A673 (cell line): ENCODE data around the gene CALML4. TPM values are rescaled to one million over a fixed set of nuclear protein-coding genes. Genes with fewer than 3 reads are reported as not detected.

Experiments used
- Bru-seq: library from RNA; stranded (reverse); fragments of 400-500 nt; gene quantifications from one replicate; lab custom pipeline; 2021; lab: Mats Ljungman, UMichigan
- BruChase-seq, 2 experiments: library from RNA; stranded (reverse); fragments of 400-500 nt; gene quantifications; one replicate each; lab custom pipeline; 2021; lab: Mats Ljungman, UMichigan
- BruUV-seq: library from RNA; stranded (reverse); fragments of 400-500 nt; replicated peaks from 2 replicates; lab custom pipeline; 2021; lab: Mats Ljungman, UMichigan
- CTCF ChIA-PET: fragments of 300-600 bp; sonication (Branson Sonifier 250); formaldehyde crosslinking; loops from one replicate; lab custom pipeline; 2022; ENCODE audit warnings: antibody characterized with exemption; lab: Charles Lee
- POLR2A ChIA-PET: fragments of 300-600 bp; sonication (Branson Sonifier 250); formaldehyde crosslinking; loops from one replicate; lab custom pipeline; 2022; ENCODE audit warnings: antibody characterized with exemption; ENCODE audit not compliant: low non-redundant PET; lab: Charles Lee
- DNase-seq: peaks from one replicate; pipeline ENCODE4 v3.0.0-alpha.2; 2015; ENCODE audit warnings: low spot score
- H3K27ac ChIP-seq: fragments of 200-600 bp; sonication (generic); 2 replicates; pipeline ENCODE4 v1.5.1; 2016; ENCODE audit warnings: mixed run types, low read depth, mild to moderate bottlenecking, mixed read lengths, antibody characterized with exemption, low read length; ENCODE audit not compliant: poor library complexity, severe bottlenecking
- H3K27me3 ChIP-seq: fragments of 200-600 bp; sonication (generic); replicated peaks from 2 replicates; pipeline ENCODE4 v1.6.1; 2017; ENCODE audit warnings: mixed run types, low read depth, mild to moderate bottlenecking, mixed read lengths, antibody characterized with exemption, low read length; ENCODE audit not compliant: insufficient read depth, poor library complexity
- H3K36me3 ChIP-seq: fragments of 200-600 bp; sonication (generic); 2 replicates; pipeline ENCODE4 v1.6.1; 2016; ENCODE audit warnings: mixed run types, mild to moderate bottlenecking, mixed read lengths, antibody characterized with exemption, low read length; ENCODE audit not compliant: insufficient read depth, poor library complexity, severe bottlenecking
- H3K4me1 ChIP-seq: fragments of 200-600 bp; sonication (generic); 2 replicates; pipeline ENCODE4 v1.6.1; 2017; ENCODE audit warnings: mixed run types, mild to moderate bottlenecking, mixed read lengths, antibody characterized with exemption, low read length; ENCODE audit not compliant: insufficient read depth, poor library complexity, severe bottlenecking
- H3K4me3 ChIP-seq: fragments of 200-600 bp; sonication (generic); 2 replicates; pipeline ENCODE4 v1.5.1; 2016; ENCODE audit warnings: low read depth, mixed run types, mild to moderate bottlenecking, mixed read lengths, low read length; ENCODE audit not compliant: poor library complexity, severe bottlenecking
- H3K9me3 ChIP-seq: fragments of 200-600 bp; sonication (generic); 2 replicates; pipeline ENCODE4 v1.6.1; 2016; ENCODE audit warnings: mixed run types, low read depth, mild to moderate bottlenecking, mixed read lengths, antibody characterized with exemption, low read length; ENCODE audit not compliant: poor library complexity, severe bottlenecking
- EZH2 ChIP-seq: fragments of 200-600 bp; sonication (generic); IDR thresholded peaks from 2 replicates; pipeline ENCODE4 v1.6.1; 2017; ENCODE audit warnings: borderline replicate concordance, low read depth, mild to moderate bottlenecking, mixed read lengths, antibody characterized with exemption, low read length; ENCODE audit not compliant: poor library complexity, severe bottlenecking
- intact Hi-C: fragments of 100-400 bp; cut with micrococcal nuclease; formaldehyde crosslinking; loops from one replicate; pipeline ENCODE4 v1.10.0; 2022; ENCODE audit not compliant: unreplicated experiment
- long read RNA-seq: library from polyadenylated mRNA; stranded (forward); transcript quantifications from one replicate; pipeline ENCODE4 v2.0.0, GENCODE V29; 2022
- total RNA-seq: library from RNA; stranded (reverse); gene quantifications from 2 replicates; pipeline ENCODE4 v1.2.3, GENCODE V29; 2021
- TF ChIP-seq, protein P1 (sequence below): fragments of 300-800, 200-600 bp; sonication (generic); conservative IDR thresholded peaks from 2 replicates; pipeline ENCODE4 v1.5.1; 2017; ENCODE audit warnings: low read depth, mild to moderate bottlenecking, antibody characterized with exemption, low read length, moderate library complexity, mixed read lengths

CALML4 gene, protein sequence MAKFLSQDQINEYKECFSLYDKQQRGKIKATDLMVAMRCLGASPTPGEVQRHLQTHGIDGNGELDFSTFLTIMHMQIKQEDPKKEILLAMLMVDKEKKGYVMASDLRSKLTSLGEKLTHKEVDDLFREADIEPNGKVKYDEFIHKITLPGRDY
- 9.1 and 13.8 TPM in 2 replicates for total RNA-seq
- percentile 78 among the genes with signal in this experiment for Bru-seq, nascent RNA
- BruChase-seq, experiment 1, labeled RNA remaining after a 2-hour chase, result percentile 92 among the genes with signal in this experiment
- BruChase-seq, experiment 2, labeled RNA remaining after a 6-hour chase, result percentile 93 among the genes with signal in this experiment
- long read RNA-seq, partial matches to known transcripts, result 2 of 3 reads
- long read RNA-seq, other reads (novel, unspliced or antisense), result 0 of 3 reads

- ChIA-PET CTCF (no interaction called here), POLR2A (no interaction called here)
- peak within 1 kb of the TSS; percentile 30 for H3K27ac ChIP-seq
- H3K27me3 ChIP-seq, result no peaks in the 10 kb centered on the region
- intact Hi-C loops, result no loop called here
- H3K36me3 ChIP-seq, result no peaks in the 10 kb centered on the region
- H3K4me3 ChIP-seq, result no peak within 1 kb of the TSS
- TF ChIP-seq EZH2, result no peak
- TF ChIP-seq, protein P1, sequence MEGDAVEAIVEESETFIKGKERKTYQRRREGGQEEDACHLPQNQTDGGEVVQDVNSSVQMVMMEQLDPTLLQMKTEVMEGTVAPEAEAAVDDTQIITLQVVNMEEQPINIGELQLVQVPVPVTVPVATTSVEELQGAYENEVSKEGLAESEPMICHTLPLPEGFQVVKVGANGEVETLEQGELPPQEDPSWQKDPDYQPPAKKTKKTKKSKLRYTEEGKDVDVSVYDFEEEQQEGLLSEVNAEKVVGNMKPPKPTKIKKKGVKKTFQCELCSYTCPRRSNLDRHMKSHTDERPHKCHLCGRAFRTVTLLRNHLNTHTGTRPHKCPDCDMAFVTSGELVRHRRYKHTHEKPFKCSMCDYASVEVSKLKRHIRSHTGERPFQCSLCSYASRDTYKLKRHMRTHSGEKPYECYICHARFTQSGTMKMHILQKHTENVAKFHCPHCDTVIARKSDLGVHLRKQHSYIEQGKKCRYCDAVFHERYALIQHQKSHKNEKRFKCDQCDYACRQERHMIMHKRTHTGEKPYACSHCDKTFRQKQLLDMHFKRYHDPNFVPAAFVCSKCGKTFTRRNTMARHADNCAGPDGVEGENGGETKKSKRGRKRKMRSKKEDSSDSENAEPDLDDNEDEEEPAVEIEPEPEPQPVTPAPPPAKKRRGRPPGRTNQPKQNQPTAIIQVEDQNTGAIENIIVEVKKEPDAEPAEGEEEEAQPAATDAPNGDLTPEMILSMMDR, result no peak
- BruUV-seq, result no TSS peak
- H3K9me3 ChIP-seq, result no peaks in the 10 kb centered on the region
- no peak for DNase-seq
- peaks cover 22% of the 10 kb centered on the region for H3K4me1 ChIP-seq
Observed at GRCh38 chr15:68204776-68205557, at the start of gene CALML4. Gene CALML4 (minus strand): TSS chr15:68205332. CDS start chr15:68205247, 85 bp downstream.

- H3K9me3 ChIP-seq, result no peaks in the 10 kb centered on the region
- DNase-seq, result peak; percentile 86
- no peaks in the 10 kb centered on the region for H3K36me3 ChIP-seq
- TF ChIP-seq EZH2, result no peak
- TF ChIP-seq, protein P1, result peak; percentile 82
- no peak overlapping the region for H3K4me3 ChIP-seq
- peaks cover 4% of the 10 kb centered on the region for H3K4me1 ChIP-seq
- no peak overlapping the region for H3K27ac ChIP-seq
- POLR2A ChIA-PET, result interaction anchor here (0.5 to 0.6 kb wide), 2 partner anchors 43 to 570 kb away, joined by 5 to 16 read pairs; no protein-coding TSS in a partner anchor
- CTCF ChIA-PET, result interaction anchor here (0.6 to 1.4 kb wide), 10 partner anchors 9 to 672 kb away, joined by 3 to 30 read pairs (median 4); partner anchors contain the start of gene FEM1B
- H3K27me3 ChIP-seq, result no peaks in the 10 kb centered on the region
- no TSS peak for BruUV-seq
- intact Hi-C loops, result loop anchor here (1.0 to 2.0 kb wide), 2 partner anchors 54 to 130 kb away; no protein-coding TSS in a partner anchor
Observed at GRCh38 chr15:68252925-68253534, 47.9 kb upstream of the CALML4 start.

DNA sequence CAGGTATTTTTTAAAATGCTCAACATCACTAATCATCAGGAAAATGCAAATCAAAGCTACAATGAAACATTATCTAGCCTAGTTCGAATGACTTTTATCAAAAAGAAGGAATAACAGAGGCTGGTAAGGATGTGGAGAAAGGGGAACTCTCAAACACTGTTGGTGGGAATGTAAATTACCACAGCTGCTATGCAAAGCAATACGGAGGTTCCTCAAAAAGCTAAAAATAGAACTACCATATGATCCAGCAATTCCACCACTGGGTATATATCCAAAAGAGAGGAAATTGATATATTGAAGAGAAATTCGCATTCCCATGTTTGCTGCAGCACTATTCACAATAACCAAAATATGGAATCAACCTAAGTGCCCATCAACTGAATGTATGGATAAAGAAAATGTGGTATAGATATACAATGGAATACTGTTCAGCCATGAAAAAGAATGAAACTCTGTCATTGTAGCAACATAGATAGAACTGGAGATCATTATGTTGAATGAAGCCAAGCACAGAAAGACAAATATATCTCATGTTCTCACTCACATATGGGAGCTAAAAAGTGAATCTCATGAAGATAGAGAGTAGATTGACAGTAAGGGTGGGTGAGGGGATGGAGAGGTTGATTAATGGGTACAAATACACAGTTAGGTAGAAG is 44.1 kb upstream of the CALML4 start:
- H3K4me1 ChIP-seq, result no peaks in the 10 kb centered on the region
- H3K27me3 ChIP-seq, result no peaks in the 10 kb centered on the region
- H3K27ac ChIP-seq, result no peak overlapping the region
- no peaks in the 10 kb centered on the region for H3K9me3 ChIP-seq
- H3K36me3 ChIP-seq, result no peaks in the 10 kb centered on the region
- intact Hi-C loops, result no loop called here
- POLR2A ChIA-PET, result no interaction called here
- no peak for DNase-seq
- no peak for TF ChIP-seq EZH2
- TF ChIP-seq, protein P1, result no peak
- BruUV-seq, result no TSS peak
- CTCF ChIA-PET, result no interaction called here
- H3K4me3 ChIP-seq, result no peak overlapping the region
